Suppressor macrophage treated with lipopolysaccharide for 4 hours (primary cell): ENCODE measurements around the gene UBA5.

Source experiments
- DNase-seq: peaks from one replicate; pipeline ENCODE4 v3.0.0-alpha.2; 2020

UBA5 gene

DNA sequence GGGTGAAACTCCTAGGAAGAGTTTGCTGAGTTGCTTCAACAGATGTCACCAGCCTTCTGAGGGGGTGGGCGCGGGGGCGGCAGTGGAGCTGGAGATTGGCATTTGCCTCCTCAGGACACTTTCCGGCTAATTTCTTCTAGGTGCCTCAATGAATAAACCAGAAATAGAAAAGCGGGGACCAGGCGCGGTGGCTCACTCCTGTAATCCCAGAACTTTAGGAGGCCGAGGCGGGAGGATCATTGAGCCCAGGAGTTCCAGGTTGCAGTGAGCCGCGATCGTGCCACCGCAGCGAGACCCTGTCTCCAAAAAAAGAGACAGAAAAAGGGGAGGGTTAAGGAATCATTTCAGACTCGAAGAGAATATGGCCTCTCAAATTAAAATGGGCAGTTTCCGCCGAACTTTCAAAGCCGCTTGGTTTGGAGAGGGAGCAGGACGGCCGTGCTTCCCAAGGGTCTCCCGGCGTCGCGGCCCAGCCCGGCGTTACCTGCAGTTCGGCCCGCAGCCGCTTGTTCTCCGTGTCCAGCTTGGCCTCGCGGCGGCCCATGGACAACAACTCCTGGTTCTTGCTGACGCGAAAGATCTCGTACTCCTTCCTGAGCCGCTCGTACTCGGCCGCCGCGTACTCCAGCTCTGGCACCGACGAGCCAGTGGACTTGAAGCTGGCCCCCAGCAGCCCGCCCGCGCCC lies 61.5 kb downstream of the UBA5 start:
- peak; percentile 65 for DNase-seq

DNA sequence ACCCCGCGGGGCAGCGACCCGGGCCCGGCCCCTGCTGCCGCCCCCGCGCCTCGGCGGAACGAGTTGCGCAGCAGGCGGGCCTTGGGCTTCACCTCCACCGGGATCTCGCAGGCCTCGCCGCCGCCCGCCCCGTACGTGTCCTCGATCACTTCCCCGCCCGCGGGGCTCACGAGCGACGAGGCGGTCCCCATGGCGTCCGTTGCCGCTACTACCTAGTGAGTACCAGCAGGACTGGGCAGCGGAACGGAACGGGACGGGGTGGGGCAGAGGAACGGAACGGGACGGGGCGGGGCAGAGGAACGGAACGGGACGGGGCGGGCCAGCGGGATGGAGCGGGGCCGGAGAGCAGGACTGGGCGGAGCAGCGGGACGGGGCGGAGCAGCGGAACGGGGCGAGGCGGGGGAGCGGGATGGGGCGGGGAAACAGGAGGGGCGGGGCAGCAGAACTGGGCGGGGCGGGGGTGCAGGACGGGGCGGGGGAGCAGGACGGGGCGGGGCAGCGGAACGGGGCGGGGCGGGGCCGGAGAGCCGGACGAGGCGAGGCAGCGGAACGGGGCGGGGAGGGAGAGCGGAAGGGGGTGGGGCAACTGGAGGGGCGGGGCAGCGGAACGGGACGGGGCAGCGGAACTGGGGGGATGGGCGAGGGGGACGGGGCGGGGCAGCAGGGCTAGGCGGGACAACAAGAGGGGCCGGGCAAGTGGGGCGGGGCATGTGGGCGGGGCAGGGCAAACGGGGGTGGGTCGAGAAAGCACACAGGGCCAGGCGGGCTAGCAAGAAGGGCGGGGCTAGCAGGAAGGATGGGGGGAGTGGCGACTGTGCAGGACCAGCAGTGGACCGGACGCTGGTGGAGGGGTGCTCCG lies 62.3 kb downstream of the UBA5 start, which contains the start of gene NPHP3:
NPHP3 (minus strand) TSS at position 245 of the 859 bp plus-strand sequence; CDS start at position 191, 54 bp downstream.
- peak; percentile 98 for DNase-seq

DNA sequence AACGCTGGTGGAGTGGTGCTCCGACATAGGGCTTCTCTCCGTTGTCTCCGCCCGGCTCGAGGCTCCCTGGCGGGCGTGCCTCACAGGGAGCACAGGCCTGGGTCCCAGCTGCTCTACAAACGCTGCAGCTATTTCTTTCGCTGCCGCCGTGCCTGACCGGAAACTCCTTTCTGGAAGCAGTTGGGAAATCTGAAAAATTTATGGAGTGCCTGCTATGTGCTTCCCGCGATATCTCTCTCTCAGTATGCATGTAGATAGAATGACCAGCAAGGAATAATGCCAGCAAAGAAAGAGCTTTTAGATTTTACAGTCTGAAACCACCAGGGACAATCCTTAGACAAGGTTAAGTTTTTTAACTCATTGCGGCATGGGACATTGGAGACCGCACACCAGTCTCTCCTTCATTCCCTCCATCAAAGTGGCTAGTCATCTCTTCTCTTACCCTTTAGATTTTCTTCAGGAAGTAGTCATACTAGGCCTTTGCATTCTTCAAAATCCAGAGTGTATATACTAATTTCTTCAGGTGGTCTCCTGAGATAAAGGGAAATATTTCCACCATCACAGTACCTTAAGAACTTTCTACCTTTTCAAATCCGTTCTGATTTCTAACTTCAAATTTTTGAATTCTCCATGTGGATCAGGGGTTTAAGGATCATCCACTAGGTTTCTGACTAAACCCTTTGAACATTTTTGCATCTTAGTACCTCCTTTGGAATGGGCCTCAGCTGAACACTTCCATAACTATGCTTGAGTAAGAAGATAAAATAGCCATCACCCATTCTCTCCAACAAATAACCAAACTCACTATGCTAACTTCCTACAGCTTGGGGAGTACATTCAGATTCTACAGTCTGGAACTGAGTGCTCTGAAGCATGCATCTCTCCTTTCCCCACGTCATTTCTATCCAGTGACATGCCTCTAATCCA lies 63.2 kb downstream of the UBA5 start:
- no peak for DNase-seq

DNA sequence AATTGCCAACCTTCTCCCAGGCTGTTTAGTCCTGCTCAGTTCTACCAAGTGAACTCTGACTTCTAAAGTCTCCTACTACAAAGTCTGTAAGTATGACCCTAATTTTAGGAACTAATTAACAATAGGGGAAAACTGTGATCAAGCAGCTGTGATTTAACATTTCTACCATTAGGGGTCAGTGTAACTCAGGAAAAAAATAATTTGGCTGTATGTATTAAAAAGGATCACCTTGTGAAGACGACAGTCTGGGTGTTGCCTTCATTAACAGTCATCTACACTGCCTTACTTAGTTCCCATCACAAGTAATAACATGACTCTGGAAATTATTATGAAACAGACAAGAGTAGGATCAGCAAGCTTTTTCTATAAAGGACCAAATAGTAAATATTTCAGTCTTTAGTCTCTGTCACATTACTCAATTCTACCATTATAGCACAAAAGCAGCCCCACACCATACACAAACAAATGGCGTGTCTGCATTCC lies 66.3 kb downstream of the UBA5 start:
- peak; percentile 57 for DNase-seq
